NCI-H146 treated with DMSO at 0.1 percent for 48 hours (cell line): ENCODE measurements around the gene SELENOT.
"Not testable (repeated sequence)": the region's sequence is repeated elsewhere in the genome, so short reads cannot be mapped to it uniquely, and the experiment has no call there.

Experiments used
- DNase-seq: peaks from one replicate; lab custom pipeline; 2025; ENCODE audit not compliant: unreplicated experiment; lab: John Stamatoyannopoulos, UW

SELENOT gene

GRCh38 chr3:150603153-150603979 lies at the start of gene SELENOT:
Gene SELENOT (plus strand): TSS chr3:150603321. CDS start chr3:150603363, 42 bp downstream.
- DNase-seq: peak; percentile 96

GRCh38 chr3:150555859-150556436 lies 47.2 kb upstream of the SELENOT start:
- DNase-seq: no peak

- no peak for DNase-seq
Observed at GRCh38 chr3:150556792-150557191, 46.3 kb upstream of the SELENOT start.

- no peak for DNase-seq
Observed at GRCh38 chr3:150557725-150558124, 45.4 kb upstream of the SELENOT start.

GRCh38 chr3:150564243-150564642 lies 38.9 kb upstream of the SELENOT start:
- no peak for DNase-seq

GRCh38 chr3:150567328-150567727 lies 35.8 kb upstream of the SELENOT start:
- no peak for DNase-seq

GRCh38 chr3:150577855-150578254 lies 25.3 kb upstream of the SELENOT start:
- DNase-seq: no peak

- no peak for DNase-seq
Observed at GRCh38 chr3:150581174-150581573, 21.9 kb upstream of the SELENOT start.

GRCh38 chr3:150582620-150583019 lies 20.5 kb upstream of the SELENOT start:
- DNase-seq: no peak

- no peak for DNase-seq
Observed at GRCh38 chr3:150583028-150583427, 20.1 kb upstream of the SELENOT start.

GRCh38 chr3:150588027-150588830 lies 14.9 kb upstream of the SELENOT start:
- no peak for DNase-seq

- no peak for DNase-seq
Observed at GRCh38 chr3:150589759-150590158, 13.4 kb upstream of the SELENOT start.

- DNase-seq: no peak
Observed at GRCh38 chr3:150594150-150594549, 9.0 kb upstream of the SELENOT start.

- no peak for DNase-seq
Observed at GRCh38 chr3:150597646-150598045, 5.5 kb upstream of the SELENOT start.

GRCh38 chr3:150599611-150600297 lies 3.4 kb upstream of the SELENOT start:
- no peak for DNase-seq

GRCh38 chr3:150600647-150601530 lies 2.2 kb upstream of the SELENOT start:
- not testable (repeated sequence) for DNase-seq

GRCh38 chr3:150602426-150603152 lies 532 bp upstream of the SELENOT start:
- DNase-seq: no peak

GRCh38 chr3:150603980-150604319 lies 829 bp downstream of the SELENOT start:
- DNase-seq: peak; percentile 56

GRCh38 chr3:150605998-150606641 lies 3.0 kb downstream of the SELENOT start:
- DNase-seq: no peak
